Heart left ventricle (tissue), 16 donors: ENCODE measurements around the gene PIM3. TPM values are rescaled to one million over a fixed set of nuclear protein-coding genes. Genes with fewer than 3 reads are reported as not detected.

Experiments used
- ATAC-seq, 4 donors: fragments of 200-7000 bp; cut with Tn5 transposase; one replicate each; pipeline ENCODE4 v1.9.1; 2020 to 2022; ENCODE audit warnings: moderate library complexity in 4 of 4, mild to moderate bottlenecking in 3 of 4, moderate number of reproducible peaks in 1 of 4
- DNase-seq, 5 donors: peaks; one replicate each; pipeline ENCODE4 v3.0.0-alpha.2; 2020
- H3K27ac ChIP-seq, 12 donors: fragments of 200-600 bp; sonication (generic) in 4 of 12; one replicate each; pipeline versions ENCODE4 v1.5.0 to v1.8.0; 2016 to 2022; ENCODE audit warnings: mild to moderate bottlenecking in 2 of 12
- H3K27me3 ChIP-seq, 9 donors: fragments of 200-600 bp; sonication (generic) in 2 of 9; one replicate each; pipeline versions ENCODE4 v1.5.1 to v1.8.0; 2016 to 2022; ENCODE audit warnings: mild to moderate bottlenecking in 3 of 9
- H3K36me3 ChIP-seq, 9 donors: fragments of 200-600 bp; sonication (generic) in 2 of 9; one replicate each; pipeline versions ENCODE4 v1.5.0 to v1.8.0; 2018 to 2022; ENCODE audit warnings: mild to moderate bottlenecking in 2 of 9
- H3K4me1 ChIP-seq, 12 donors: fragments of 200-600 bp; sonication (generic) in 4 of 12; one replicate each; pipeline versions ENCODE4 v1.5.0 to v1.8.0; 2016 to 2022; ENCODE audit warnings: mild to moderate bottlenecking in 3 of 12
- H3K4me3 ChIP-seq, 12 donors: fragments of 200-600 bp; sonication (generic) in 4 of 12; one replicate each; pipeline versions ENCODE4 v1.5.0 to v1.8.0; 2017 to 2022; ENCODE audit warnings: mild to moderate bottlenecking in 9 of 12, moderate library complexity in 4 of 12
- H3K9me3 ChIP-seq, 12 donors: fragments of 200-600 bp; sonication (generic) in 4 of 12; one replicate each; pipeline versions ENCODE4 v1.5.0 to v1.8.0; 2016 to 2022; ENCODE audit warnings: mild to moderate bottlenecking in 1 of 12
- POLR2A ChIP-seq, 2 donors: fragments of 450-650 bp; IDR thresholded peaks; one replicate each; pipeline ENCODE4 v1.6.1; 2017; ENCODE audit warnings: antibody characterized with exemption in 2 of 2, mild to moderate bottlenecking in 2 of 2, moderate library complexity in 2 of 2
- WGBS, 4 donors: extraction: QIAGEN DNeasy Blood & Tissue Kit in 2 of 4; methylation state at CpG; one replicate each; pipeline versions ENCODE4 v1.1.5 to v1.1.7; 2013 to 2018; 5-methylcytosine and 5-hydroxymethylcytosine counted together
- intact Hi-C, 10 donors: fragments of 100-400 bp; cut with DNase I; formaldehyde crosslinking; loops; one replicate each; pipeline versions ENCODE4 v1.11.1 to v1.14.2; 2022
- polyA plus RNA-seq, 2 donors: library from polyadenylated mRNA; stranded (reverse); fragments of 200-250 nt; gene quantifications; one replicate each; pipeline ENCODE4 v1.2.3, GENCODE V29; 2013
- total RNA-seq, 9 donors: library from RNA; depleted of rRNA in 2 of 9; stranded (reverse); fragments of >200 nt in 2 of 9; fragmentation: NEBNext Ultra II Directional in 3 of 9; extraction: Animal tissue kit (Norgen Biotek cat#: 25700) in 3 of 9; gene quantifications; one replicate each; pipeline versions ENCODE4 v1.1.0 to v1.2.4, GENCODE V29; 2016 to 2023
- TF ChIP-seq, protein P1 (sequence below), 12 donors: fragments of 200-600 bp; sonication (generic) in 4 of 12; IDR thresholded peaks; one replicate each; pipeline versions ENCODE4 v1.5.0 to v1.8.0; 2018 to 2022; ENCODE audit warnings: antibody characterized with exemption in 12 of 12, mild to moderate bottlenecking in 5 of 12
- donor health status: ischemic (EF 13 %, LVEDD 7.1; RV severe dilation, severe dysfunction).
- donor health status: healthy with polysubstance abuse.
- donor health status: DM: no; HTN: yes; CAD: no.
- donor health status: DM: no; HTN: no; CAD: no.
- donor health status: ischemic (EF 25% LVEDD 6.9; RV normal size, moderate dysfunction).
- donor health status: ischemic (EF 25% LVEDD 5.7; RV mildly dilated, moderate dysfunction).
- donor health status: healthy.
- donor health status: DM: yes; HTN: yes; CAD: no.
- donor health status: ischemic (EF 35%, LVEDD 5.7; RV mildly dilated, moderate dysfunction).
- donor health status: nonischemic (EF 11% LVEDD 7.7; RV severe dilation, severe dysfunction).
- donor health status: DM: yes; HTN: yes; CAD: no.
- donor health status: PGD.
- donor health status: ischemic (EF 29% LVEDD 5.4; RV normal size, mild dysfunction).
- donor health status: nonischemic (EF 23%, LVEDD 6.1; RV moderate dilation, normal function).

The PIM3 gene
- total and polyA plus RNA-seq, 11 donors = 37.7 to 118 (median 50.2) TPM

DNA sequence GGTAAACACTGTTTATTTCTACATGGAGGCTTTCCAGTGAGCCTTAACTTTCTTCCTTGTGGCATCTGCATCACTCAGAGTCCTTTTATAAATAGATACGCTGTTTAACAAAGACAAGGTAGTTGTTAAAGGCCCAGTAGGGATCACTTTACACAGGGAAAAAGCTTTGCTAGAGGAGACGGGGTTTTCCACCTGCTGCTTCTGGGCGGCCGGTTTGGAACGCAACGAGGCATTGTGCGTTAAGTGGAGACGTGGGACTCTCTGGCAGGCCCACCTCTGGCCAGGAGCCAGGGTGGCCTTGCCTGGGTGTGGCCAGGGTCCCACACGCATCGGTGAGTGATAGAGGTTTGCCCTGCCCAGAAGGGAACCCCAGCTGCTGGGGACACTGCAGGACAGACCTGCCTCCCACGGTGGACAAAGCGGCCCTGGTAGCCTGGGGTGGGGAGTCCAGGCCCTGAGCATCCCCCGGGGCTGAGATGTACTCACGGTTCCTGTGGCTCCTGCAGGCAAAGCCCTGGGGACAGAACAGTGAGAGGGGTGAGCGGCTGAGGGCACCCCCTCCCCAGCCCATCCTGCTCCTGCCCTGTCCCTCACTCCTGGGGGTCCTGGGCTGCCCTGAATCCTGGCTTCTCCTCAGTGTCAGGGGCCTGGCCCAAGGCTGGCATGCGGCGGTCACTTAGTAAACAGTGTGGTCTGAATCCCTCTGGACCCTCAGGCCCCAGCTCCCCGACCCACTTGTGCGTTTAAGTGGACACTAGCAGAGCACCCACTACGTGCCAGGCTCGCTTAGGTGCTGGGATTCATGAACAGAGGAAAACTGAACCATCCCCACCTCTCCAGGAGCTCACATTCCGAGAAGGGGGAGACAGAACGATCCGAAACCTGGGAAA is 47.8 kb downstream of the PIM3 start:
- ATAC-seq (no peak), DNase-seq (no peak)
- intact Hi-C loops = no loop called here
- Histone ChIP-seq H3K27ac (no peak overlapping the region), H3K27me3 (peaks cover 9 to 46% (median 35%) of the 10 kb centered on the region in 9 donors), H3K4me3 (no peak overlapping the region), H3K4me1 (peaks cover 0 to 10% (median 0%) of the 10 kb centered on the region in 12 donors), H3K36me3 (no peaks in the 10 kb centered on the region), H3K9me3 (no peaks in the 10 kb centered on the region)
- WGBS, 4 donors = 78 to 82% (median 80%) methylated on average over 17 to 24 of the region's 24 CpGs
- TF ChIP-seq POLR2A (IDR thresholded peaks at IDR 0.05) = no peak
- TF ChIP-seq, protein P1, sequence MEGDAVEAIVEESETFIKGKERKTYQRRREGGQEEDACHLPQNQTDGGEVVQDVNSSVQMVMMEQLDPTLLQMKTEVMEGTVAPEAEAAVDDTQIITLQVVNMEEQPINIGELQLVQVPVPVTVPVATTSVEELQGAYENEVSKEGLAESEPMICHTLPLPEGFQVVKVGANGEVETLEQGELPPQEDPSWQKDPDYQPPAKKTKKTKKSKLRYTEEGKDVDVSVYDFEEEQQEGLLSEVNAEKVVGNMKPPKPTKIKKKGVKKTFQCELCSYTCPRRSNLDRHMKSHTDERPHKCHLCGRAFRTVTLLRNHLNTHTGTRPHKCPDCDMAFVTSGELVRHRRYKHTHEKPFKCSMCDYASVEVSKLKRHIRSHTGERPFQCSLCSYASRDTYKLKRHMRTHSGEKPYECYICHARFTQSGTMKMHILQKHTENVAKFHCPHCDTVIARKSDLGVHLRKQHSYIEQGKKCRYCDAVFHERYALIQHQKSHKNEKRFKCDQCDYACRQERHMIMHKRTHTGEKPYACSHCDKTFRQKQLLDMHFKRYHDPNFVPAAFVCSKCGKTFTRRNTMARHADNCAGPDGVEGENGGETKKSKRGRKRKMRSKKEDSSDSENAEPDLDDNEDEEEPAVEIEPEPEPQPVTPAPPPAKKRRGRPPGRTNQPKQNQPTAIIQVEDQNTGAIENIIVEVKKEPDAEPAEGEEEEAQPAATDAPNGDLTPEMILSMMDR (IDR thresholded peaks at IDR 0.05) = no peak

DNA sequence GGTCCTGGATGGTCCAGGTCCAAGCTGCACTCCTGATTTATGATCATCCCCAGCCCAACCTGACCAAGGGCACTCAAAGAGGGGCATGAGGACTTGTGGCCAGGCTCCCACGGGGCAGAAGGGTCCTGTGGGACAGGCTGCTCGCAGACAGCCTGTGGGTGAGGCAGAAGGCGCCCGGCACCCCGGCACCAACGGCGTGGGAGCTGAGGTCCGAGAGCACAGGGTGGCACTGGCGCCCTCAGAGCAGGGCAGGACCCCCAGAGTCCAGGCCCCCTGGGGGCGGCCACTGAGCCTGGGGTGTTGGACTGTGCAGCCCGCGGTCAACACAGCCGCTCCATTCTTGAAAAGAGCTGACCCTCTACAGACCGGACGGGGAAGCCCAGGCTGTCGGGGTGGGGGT is 48.7 kb downstream of the PIM3 start:
- peaks cover 0 to 10% (median 0%) of the 10 kb centered on the region in 12 donors for H3K4me1 ChIP-seq
- peak in 1 of 5 donors; percentile 57 for DNase-seq

DNA sequence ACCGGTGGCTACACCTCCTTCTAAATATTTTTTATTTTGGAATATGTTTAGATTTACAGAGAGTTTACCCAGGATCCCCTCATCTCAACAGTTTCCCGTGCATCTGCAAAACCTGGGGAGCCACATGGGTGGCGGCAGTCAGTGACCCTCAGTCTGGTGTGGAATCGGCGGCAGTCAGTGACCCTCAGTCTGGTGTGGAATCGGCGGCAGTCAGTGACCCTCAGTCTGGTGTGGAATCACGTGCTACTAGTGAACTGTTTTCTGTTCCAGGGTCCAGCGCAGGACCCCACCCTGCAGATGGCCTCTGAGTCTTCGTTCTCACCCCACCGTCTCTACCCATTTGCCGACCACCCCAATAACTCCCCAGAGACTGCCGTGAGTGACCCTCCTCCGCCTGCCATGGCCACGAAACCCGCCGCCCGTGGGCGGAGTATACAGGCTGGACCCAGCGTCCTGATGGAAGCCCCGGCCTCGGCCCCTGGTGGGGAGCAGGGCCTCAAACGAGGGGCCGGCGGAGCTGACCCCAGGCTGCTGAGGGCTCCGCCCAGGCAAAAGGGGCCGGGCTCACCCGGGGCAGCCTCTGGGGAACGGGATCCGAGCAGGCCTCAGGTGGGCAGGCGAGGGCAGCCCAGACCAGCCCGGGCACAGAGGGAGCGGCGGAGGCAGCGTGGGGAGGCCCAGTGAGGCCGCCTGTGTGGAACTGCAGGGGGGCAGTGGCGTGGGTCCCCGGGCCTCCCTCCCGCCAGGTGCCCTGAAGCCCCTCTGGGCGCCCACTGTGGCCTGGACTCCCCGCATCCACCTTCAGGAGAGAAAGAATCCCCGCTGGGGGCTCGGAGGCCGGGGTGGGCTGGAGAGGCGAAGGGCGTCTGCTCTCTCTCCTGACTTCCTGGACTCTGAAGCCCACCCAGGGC is 49.4 kb downstream of the PIM3 start:
- TF ChIP-seq POLR2A (IDR thresholded peaks at IDR 0.05) = no peak
- TF ChIP-seq, protein P1 (IDR thresholded peaks at IDR 0.05) = no peak
- H3K27me3 ChIP-seq = peaks cover 21 to 61% (median 50%) of the 10 kb centered on the region in 9 donors
- DNase-seq (peak in 2 of 5 donors; percentile 16 to 70), ATAC-seq (no peak)
- 67 to 76% (median 71%) methylated on average over 30 to 46 of the region's 46 CpGs for WGBS, 4 donors
- peak overlapping the region in 1 of 12 donors; percentile 17 for H3K4me3 ChIP-seq
- peaks cover 0 to 18% (median 5%) of the 10 kb centered on the region in 12 donors for H3K4me1 ChIP-seq
- no peaks in the 10 kb centered on the region for H3K9me3 ChIP-seq
- H3K27ac ChIP-seq = no peak overlapping the region
- H3K36me3 ChIP-seq = no peaks in the 10 kb centered on the region
- intact Hi-C loops = no loop called here

More for the DNA sequence above, 48.7 kb downstream of the PIM3 start:
- no peak overlapping the region for H3K27ac ChIP-seq
- intact Hi-C loops = no loop called here
- no peak overlapping the region for H3K4me3 ChIP-seq
- TF ChIP-seq, protein P1 (IDR thresholded peaks at IDR 0.05) = no peak
- no peak for TF ChIP-seq POLR2A (IDR thresholded peaks at IDR 0.05)
- no peaks in the 10 kb centered on the region for H3K36me3 ChIP-seq
- H3K27me3 ChIP-seq = peaks cover 13 to 53% (median 42%) of the 10 kb centered on the region in 9 donors
- H3K9me3 ChIP-seq = no peaks in the 10 kb centered on the region
- 78 to 92% (median 90%) methylated on average over 5 to 16 of the region's 16 CpGs for WGBS, 4 donors
- no peak for ATAC-seq
